ENCODE results near the gene TCTN2. TPM values are rescaled to one million over a fixed set of nuclear protein-coding genes. Genes with fewer than 3 reads are reported as not detected.

The TCTN2 gene
- total and polyA plus RNA-seq, 2 experiments from 2014 or later = 2.7 to 6.0 TPM

DNA sequence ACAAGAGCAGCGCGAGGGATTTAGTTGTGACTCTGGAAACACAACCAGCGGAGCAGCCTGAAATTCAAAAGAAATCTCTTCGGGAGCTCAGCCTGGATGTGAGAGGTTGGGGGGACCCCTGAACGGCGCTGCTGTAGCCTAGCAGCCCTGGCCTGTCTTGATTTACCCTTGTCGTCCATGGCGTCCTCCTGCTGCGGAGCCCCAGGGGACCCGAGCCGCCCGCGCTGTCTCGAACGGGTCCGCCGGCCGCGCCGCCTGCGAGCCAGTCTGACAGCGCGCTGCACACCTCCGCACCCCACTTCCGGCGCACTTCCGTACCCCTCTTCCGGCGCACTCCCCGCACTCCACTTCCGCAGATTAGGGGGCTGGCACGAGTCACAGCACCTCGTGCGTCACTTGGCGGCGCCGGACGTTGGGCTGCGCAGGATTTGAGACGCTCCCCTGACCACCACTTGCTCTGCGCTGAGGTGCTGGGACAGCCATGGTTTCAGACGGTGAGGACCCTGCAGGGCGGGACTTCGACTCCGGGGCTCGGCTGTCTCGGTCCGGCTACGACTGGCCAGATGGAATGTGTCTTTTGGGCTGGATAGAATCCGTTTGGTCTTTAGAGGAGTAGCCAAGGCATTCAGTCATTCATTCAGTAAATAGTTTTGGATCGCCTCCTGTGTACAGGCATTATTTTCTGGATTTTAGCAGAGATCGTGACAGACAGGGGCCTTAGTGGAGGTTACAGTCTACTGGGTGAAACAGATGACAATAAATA is 37.4 kb upstream of the TCTN2 start, which contains the start of the genes EIF2B1 and GTF2H3:
EIF2B1 (minus strand) TSS at position 308 of the 763 bp plus-strand sequence; CDS start at position 179, 129 bp downstream.
GTF2H3 (plus strand) TSS at position 451 of the 763 bp plus-strand sequence; CDS start at position 482, 31 bp downstream.
- peak within 1 kb of the TSS; percentile 85 for H3K27ac ChIP-seq (ENCODE audit: low read depth)

More for the DNA sequence above, 37.4 kb upstream of the TCTN2 start, which contains the start of the genes EIF2B1 and GTF2H3:
- peaks cover 1% of the 10 kb centered on the region for H4K20me1 ChIP-seq (replicated peaks; ENCODE audit: insufficient read depth)
- peak; percentile 99 for ATAC-seq
- H3K27me3 ChIP-seq (ENCODE audit: insufficient read depth) = no peaks in the 10 kb centered on the region
- peak within 1 kb of the TSS; percentile 98 for H3K4me3 Mint-ChIP-seq
- H3K4me1 ChIP-seq (ENCODE audit: insufficient read depth) = peaks cover 5% of the 10 kb centered on the region
- 0 out of 2 replicates have a peak, but pooled peaks cover 8% of the 10 kb centered on the region for H3K36me3 ChIP-seq (ENCODE audit: insufficient read depth)
- H3K27ac Mint-ChIP-seq = peak within 1 kb of the TSS; percentile 99
- peaks cover 6% of the 10 kb centered on the region for H3K4me1 Mint-ChIP-seq
- peak within 1 kb of the TSS; percentile 72 for H3K4me3 ChIP-seq
- no peak for TF ChIP-seq ZNF462 (CRISPR knock-in tag; IDR thresholded peaks at IDR 0.05)
- no peak for TF ChIP-seq REST (IDR thresholded peaks at IDR 0.05; ENCODE audit: unreplicated experiment)
- peak; percentile 99 for TF ChIP-seq CREB1 (CRISPR knock-in tag; IDR thresholded peaks at IDR 0.05; ENCODE audit: low read depth)
- peak; percentile 99 for TF ChIP-seq POLR2AphosphoS5 (IDR thresholded peaks at IDR 0.05; ENCODE audit: low read depth)
- no peak for TF ChIP-seq STAT1 (IDR thresholded peaks at IDR 0.05; ENCODE audit: unreplicated experiment)
- peak; percentile 96 for TF ChIP-seq ETS1 (IDR thresholded peaks at IDR 0.05)
- TF ChIP-seq ZNF331 (CRISPR knock-in tag; IDR thresholded peaks at IDR 0.05; ENCODE audit: low read depth) = no peak
- TF ChIP-seq JUNB (IDR thresholded peaks at IDR 0.05; ENCODE audit: unreplicated experiment) = no peak
- no peak for TF ChIP-seq EZH2phosphoT487 (IDR thresholded peaks at IDR 0.05; ENCODE audit: unreplicated experiment)
- H2AFZ ChIP-seq = peak within 1 kb of the TSS; percentile 97
- H3F3A ChIP-seq (replicated peaks; ENCODE audit: low read depth) = 0 out of 2 replicates have a peak, but pooled peaks cover 2% of the 10 kb centered on the region
- H3K79me2 ChIP-seq (replicated peaks; ENCODE audit: insufficient read depth) = peaks cover 22% of the 10 kb centered on the region
- peaks cover 27% of the 10 kb centered on the region for H3K36me3 Mint-ChIP-seq (ENCODE audit: low read depth)
- peak within 1 kb of the TSS; percentile 100 for H3K4me2 ChIP-seq
- peak; percentile 99 for DNase-seq (ENCODE audit: low spot score)
- H3K9me3 Mint-ChIP-seq = no peaks in the 10 kb centered on the region; the same call in 2 of the 3 replicates
- H3K27me3 Mint-ChIP-seq (ENCODE audit: insufficient read depth, low read depth, poor library complexity) = peaks cover 9% of the 10 kb centered on the region
- no peaks in the 10 kb centered on the region for H3K9me2 ChIP-seq (ENCODE audit: insufficient read depth)

Data from GM23338 (cell line).